IMR-90 (cell line): ENCODE data around the gene NLE1. TPM values are rescaled to one million over a fixed set of nuclear protein-coding genes. Genes with fewer than 3 reads are reported as not detected.
"Not testable (repeated sequence)": the region's sequence is repeated elsewhere in the genome, so short reads cannot be mapped to it uniquely, and the experiment has no call there.

Experiments used
- ATAC-seq: fragments of 200-7000 bp; cut with Tn5 transposase; 2 replicates; pipeline ENCODE4 v1.9.1; 2020; ENCODE audit warnings: low read depth, mild to moderate bottlenecking, moderate library complexity
- BruUV-seq: library from RNA; stranded (reverse); fragments of 400-500 nt; replicated peaks from 2 replicates; lab custom pipeline; 2021; lab: Mats Ljungman, UMichigan
- CTCF ChIA-PET: fragments of 300-600 bp; formaldehyde crosslinking; extraction: SDS; loops from one replicate; lab custom pipeline; 2021; ENCODE audit warnings: antibody characterized with exemption; lab: Yijun Ruan, JAX
- POLR2A ChIA-PET: fragments of 300-600 bp; sonication (Branson Sonifier 250); formaldehyde crosslinking; loops from one replicate; lab custom pipeline; 2022; ENCODE audit warnings: antibody characterized with exemption; ENCODE audit not compliant: unreplicated experiment; lab: Charles Lee
- DNase-seq: peaks from one replicate; pipeline ENCODE4 v3.0.0; 2013
- H2AFZ ChIP-seq: replicated peaks from 2 replicates; pipeline ENCODE3; 2013; ENCODE audit warnings: low read length, mild to moderate bottlenecking; ENCODE audit not compliant: poor library complexity
- H2AK5ac ChIP-seq: 2 replicates; pipeline ENCODE4 v1.6.1; 2013; ENCODE audit warnings: low read depth, low read length, inconsistent platforms
- H2AK9ac ChIP-seq: replicated peaks from 2 replicates; pipeline ENCODE3; 2013; ENCODE audit warnings: mild to moderate bottlenecking, low read depth, low read length, moderate library complexity; ENCODE audit not compliant: poor library complexity
- H2BK120ac ChIP-seq: 2 replicates; pipeline ENCODE4 v1.6.1; 2013; ENCODE audit warnings: low read depth, low read length, inconsistent platforms
- H2BK15ac ChIP-seq: 3 replicates; pipeline ENCODE4 v1.6.1; 2013; ENCODE audit warnings: low read depth, low read length, inconsistent platforms
- H2BK20ac ChIP-seq: 2 replicates; pipeline ENCODE4 v1.6.1; 2013; ENCODE audit warnings: low read depth, mild to moderate bottlenecking, inconsistent platforms, low read length, moderate library complexity
- H2BK5ac ChIP-seq: 2 replicates; pipeline ENCODE4 v1.6.1; 2013; ENCODE audit warnings: mild to moderate bottlenecking, low read depth, low read length, inconsistent platforms; ENCODE audit not compliant: poor library complexity, severe bottlenecking
- H3K14ac ChIP-seq: replicated peaks from 2 replicates; pipeline ENCODE4 v1.6.1; 2013; ENCODE audit warnings: low read depth, low read length, inconsistent platforms
- H3K18ac ChIP-seq: 2 replicates; pipeline ENCODE4 v1.6.1; 2013; ENCODE audit warnings: low read depth, low read length, control low read depth
- H3K23ac ChIP-seq: 2 replicates; pipeline ENCODE4 v1.6.1; 2013; ENCODE audit warnings: low read depth, low read length, inconsistent platforms
- H3K27ac ChIP-seq: 2 replicates; pipeline ENCODE4 v1.5.1; 2013; ENCODE audit warnings: mild to moderate bottlenecking, control low read depth, low read length; ENCODE audit not compliant: insufficient read depth
- H3K27me3 ChIP-seq: 2 replicates; pipeline ENCODE4 v1.6.1; 2013; ENCODE audit warnings: low read length; ENCODE audit not compliant: control insufficient read depth, insufficient read depth
- H3K36me3 ChIP-seq: 2 replicates; pipeline ENCODE4 v1.6.1; 2013; ENCODE audit warnings: low read length, mixed read lengths; ENCODE audit not compliant: control insufficient read depth, insufficient read depth
- H3K4ac ChIP-seq: 2 replicates; pipeline ENCODE4 v1.6.1; 2013; ENCODE audit warnings: low read depth, low read length, inconsistent platforms
- H3K4me1 ChIP-seq: 2 replicates; pipeline ENCODE4 v1.6.1; 2013; ENCODE audit warnings: low read length, mixed read lengths; ENCODE audit not compliant: control insufficient read depth, insufficient read depth
- H3K4me2 ChIP-seq: 2 replicates; pipeline ENCODE4 v1.6.1; 2013; ENCODE audit warnings: low read depth, mild to moderate bottlenecking, control low read depth, low read length, moderate library complexity
- H3K4me3 ChIP-seq: 2 replicates; pipeline ENCODE4 v1.5.1; 2013; ENCODE audit warnings: low read depth, mild to moderate bottlenecking, control low read depth, low read length, moderate library complexity; ENCODE audit not compliant: insufficient read depth
- H3K56ac ChIP-seq: 2 replicates; pipeline ENCODE4 v1.6.1; 2013; ENCODE audit warnings: low read length, inconsistent platforms; ENCODE audit not compliant: insufficient read depth; ENCODE audit errors: extremely low read depth
- H3K79me1 ChIP-seq, 2 experiments: 2 replicates each; pipeline ENCODE4 v1.6.1; 2013; ENCODE audit warnings: low read length in 2 of 2, inconsistent platforms in 1 of 2, low read depth in 1 of 2
- H3K9ac ChIP-seq: 2 replicates; pipeline ENCODE4 v1.6.1; 2013; ENCODE audit warnings: low read depth, low read length, control low read depth
- H3K9me1 ChIP-seq: 2 replicates; pipeline ENCODE4 v1.6.1; 2013; ENCODE audit warnings: low read length, inconsistent platforms; ENCODE audit not compliant: insufficient read depth
- H3K9me3 ChIP-seq: 2 replicates; pipeline ENCODE4 v1.6.1; 2013; ENCODE audit warnings: low read length; ENCODE audit not compliant: control insufficient read depth, insufficient read depth
- H4K20me1 ChIP-seq: 2 replicates; pipeline ENCODE4 v1.6.1; 2013; ENCODE audit warnings: low read length, inconsistent platforms; ENCODE audit not compliant: insufficient read depth
- H4K5ac ChIP-seq: 2 replicates; pipeline ENCODE4 v1.6.1; 2013; ENCODE audit warnings: mild to moderate bottlenecking, low read depth, low read length, control low read depth
- H4K8ac ChIP-seq, 2 experiments: 2 replicates each; pipeline ENCODE4 v1.6.1; 2013; ENCODE audit warnings: low read depth in 2 of 2, low read length in 2 of 2, control low read depth in 1 of 2, inconsistent platforms in 1 of 2
- H4K91ac ChIP-seq: 2 replicates; pipeline ENCODE4 v1.6.1; 2013; ENCODE audit warnings: low read depth, low read length, inconsistent platforms; ENCODE audit not compliant: insufficient read depth
- CEBPB ChIP-seq: IDR thresholded peaks from 2 replicates; pipeline ENCODE4 v1.6.1; 2012; ENCODE audit warnings: low read depth, low read length, improper control_type of control experiment
- USF2 ChIP-seq: fragments of 150-350 bp; IDR thresholded peaks from 2 replicates; pipeline ENCODE4 v1.6.1; 2017; ENCODE audit warnings: mild to moderate bottlenecking, antibody characterized with exemption, low read length, low read depth
- WGBS, 2 experiments: methylation state at CpG; one replicate each; pipeline versions ENCODE4 v1.1.5 to v1.1.7; 2013; ENCODE audit warnings: missing lambda C conversion rate in 2 of 2; ENCODE audit not compliant: insufficient read length in 1 of 2; ENCODE audit errors: extremely low coverage in 2 of 2; 5-methylcytosine and 5-hydroxymethylcytosine counted together
- dilution Hi-C: fragments of 300-500 bp; cut with HindIII; formaldehyde crosslinking; loops from one replicate; pipeline ENCODE4 v1.14.3; 2018; ENCODE audit warnings: low sequenced_read_pairs; ENCODE audit not compliant: unreplicated experiment
- in situ Hi-C: fragments of 300-500 bp; cut with MboI; formaldehyde crosslinking; loops from 3 replicates; pipeline ENCODE4 v1.14.3; 2019; ENCODE audit warnings: low sequenced_read_pairs, inconsistent platforms, mixed read lengths
- intact Hi-C: fragments of 100-400 bp; cut with micrococcal nuclease; formaldehyde crosslinking; loops from 2 replicates; pipeline ENCODE4 v1.10.0; 2022
- polyA plus RNA-seq, 3 experiments: library from polyadenylated mRNA; depleted of rRNA; stranded (reverse); fragments of >200 nt; gene quantifications; 2 replicates each; pipeline ENCODE4 v1.2.3, GENCODE V29; 2012; ENCODE audit warnings: low replicate concordance in 1 of 3
- total RNA-seq: library from RNA; depleted of rRNA; stranded (reverse); fragments of >200 nt; gene quantifications from 2 replicates; pipeline ENCODE4 v1.2.3, GENCODE V29; 2012

NLE1 gene
- total and polyA plus RNA-seq, 2 of the 4 experiments (the other 2 are of a cell fraction), result 18.6 to 23.7 TPM

DNA sequence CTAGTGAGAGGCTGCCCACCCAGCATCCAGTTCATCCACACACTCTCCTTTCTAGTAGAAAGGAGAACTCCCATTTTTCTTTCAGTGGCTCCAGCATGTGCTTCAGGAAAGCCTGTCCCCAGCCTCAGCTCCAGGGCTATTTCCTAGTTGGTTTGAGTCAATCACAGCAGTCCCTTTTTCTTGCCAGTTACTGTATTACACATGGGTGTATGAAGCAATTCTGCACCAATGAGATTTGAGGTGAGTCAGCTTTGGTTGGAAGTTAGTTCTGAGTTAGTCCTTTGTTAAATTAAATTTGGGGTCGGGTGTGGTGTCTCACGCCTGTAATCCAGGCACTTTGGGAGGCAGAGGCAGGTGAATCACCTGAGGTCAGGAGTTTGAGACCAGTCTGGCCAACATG is 47.2 kb downstream of the NLE1 start:
- H3K9me3 ChIP-seq, result no peaks in the 10 kb centered on the region
- H3K27me3 ChIP-seq, result no peaks in the 10 kb centered on the region
- peaks cover 7% of the 10 kb centered on the region; the same call in 1 of the 2 replicates for H3K36me3 ChIP-seq
- H3K23ac ChIP-seq, result no peak overlapping the region
- no peak overlapping the region for H2BK5ac ChIP-seq
- no CpG with 5 or more reads among the region's 2 CpGs for WGBS, 2 experiments
- H4K91ac ChIP-seq, result peak overlapping the region; percentile 7; the same call in 1 of the 2 replicates
- H2BK120ac ChIP-seq, result no peak overlapping the region
- H3K27ac ChIP-seq, result no peak overlapping the region
- 0 out of 2 replicates have a peak, but pooled peaks cover 2% of the 10 kb centered on the region for H3K4me1 ChIP-seq
- H3K4me2 ChIP-seq, result no peak overlapping the region
- H2AK5ac ChIP-seq, result no peak overlapping the region
- intact Hi-C loops, result no loop called here
- no peak overlapping the region for H2BK20ac ChIP-seq
- peak overlapping the region; percentile 68 for H2AK9ac ChIP-seq
- in situ Hi-C loops, result loop anchor here (5.0 kb wide), 1 partner anchor 98 kb away; no protein-coding TSS in a partner anchor
- dilution Hi-C loops, result no loop called here
- TF ChIP-seq CEBPB, result peak; percentile 98
- no peak for TF ChIP-seq USF2
- POLR2A ChIA-PET, result no interaction called here
- H3K79me1 ChIP-seq, result 0 out of 4 replicates have a peak, but pooled peaks cover 0 to under 1% of the 10 kb centered on the region in 2 experiments
- peak overlapping the region; percentile 1; the same call in 1 of the 2 replicates for H3K4ac ChIP-seq
- ATAC-seq (peak; percentile 94), DNase-seq (peak; percentile 93)
- 0 out of 2 replicates have a peak overlapping the region, but pooled peaks have one; percentile 67 for H3K14ac ChIP-seq
- BruUV-seq, result no TSS peak
- peak overlapping the region; percentile 39; the same call in 1 of the 2 replicates for H3K18ac ChIP-seq
- no peak overlapping the region for H2BK15ac ChIP-seq
- peak overlapping the region; percentile 33 to 77; a peak in 2 of 4 replicates for H4K8ac ChIP-seq
- no peak overlapping the region for H3K9ac ChIP-seq
- H3K4me3 ChIP-seq, result no peak overlapping the region
- no peak overlapping the region for H3K56ac ChIP-seq
- H2AFZ ChIP-seq, result peak overlapping the region; percentile 38
- CTCF ChIA-PET, result no interaction called here
- H3K9me1 ChIP-seq, result peaks cover 1% of the 10 kb centered on the region
- no peaks in the 10 kb centered on the region for H4K20me1 ChIP-seq
- no peak overlapping the region for H4K5ac ChIP-seq

GRCh38 chr17:35090707-35091106 is 51.4 kb downstream of the NLE1 start:
- H4K8ac ChIP-seq, intact Hi-C loops, H3K56ac ChIP-seq, H3K4me2 ChIP-seq, H2BK5ac ChIP-seq, H3K4ac ChIP-seq, H3K18ac ChIP-seq, BruUV-seq, H4K91ac ChIP-seq, H2AK9ac ChIP-seq, H4K20me1 ChIP-seq, H3K27ac ChIP-seq, H3K4me3 ChIP-seq, dilution Hi-C loops, H3K9ac ChIP-seq, H3K36me3 ChIP-seq, H3K14ac ChIP-seq, H2BK120ac ChIP-seq, H2BK15ac ChIP-seq, ATAC-seq, H2AFZ ChIP-seq, H3K27me3 ChIP-seq, DNase-seq, H2AK5ac ChIP-seq, H3K23ac ChIP-seq, H2BK20ac ChIP-seq, H4K5ac ChIP-seq, CTCF ChIA-PET, H3K9me3 ChIP-seq: not testable (repeated sequence)
- H3K9me1 ChIP-seq, result peaks cover 14% of the 10 kb centered on the region
- peaks cover 5 to 31% of the 10 kb centered on the region in 2 experiments; a peak in 3 of 4 replicates for H3K79me1 ChIP-seq
- WGBS, 2 experiments, result 98% methylated on average over 5 of the region's 11 CpGs; no CpG with 5 or more reads in 1 of the 2 experiments
- in situ Hi-C loops, result loop anchor here (5.0 kb wide), 1 partner anchor 93 kb away; no protein-coding TSS in a partner anchor
- H3K4me1 ChIP-seq, result peaks cover 10% of the 10 kb centered on the region
- POLR2A ChIA-PET, result interaction anchor here (0.6 kb wide), 1 partner anchor 446 kb away, joined by 3 read pairs; no protein-coding TSS in a partner anchor
